Endodermal cell (in vitro differentiated cells): ENCODE results near the gene ENDOV. TPM values are rescaled to one million over a fixed set of nuclear protein-coding genes. Genes with fewer than 3 reads are reported as not detected.

Source experiments
- DNase-seq: peaks from one replicate; pipeline ENCODE4 v3.0.0-alpha.2; 2017
- H3K27ac ChIP-seq: 2 replicates; pipeline ENCODE4 v1.5.1; 2013; ENCODE audit warnings: mild to moderate bottlenecking, low read depth, low read length, moderate library complexity
- H3K27me3 ChIP-seq: 2 replicates; pipeline ENCODE4 v1.6.1; 2013; ENCODE audit warnings: mild to moderate bottlenecking, low read length, moderate library complexity; ENCODE audit not compliant: insufficient read depth, control insufficient read depth, poor library complexity, severe bottlenecking
- H3K36me3 ChIP-seq: 2 replicates; pipeline ENCODE4 v1.7.0; 2013; ENCODE audit warnings: mild to moderate bottlenecking, low read length, moderate library complexity; ENCODE audit not compliant: control insufficient read depth, insufficient read depth
- H3K4me1 ChIP-seq: one replicate; pipeline ENCODE4 v1.7.0; 2013; ENCODE audit warnings: low read length; ENCODE audit not compliant: control insufficient read depth, insufficient read depth
- H3K4me3 ChIP-seq: 2 replicates; pipeline ENCODE4 v1.5.1; 2013; ENCODE audit warnings: mild to moderate bottlenecking, low read length, moderate library complexity
- H3K9ac ChIP-seq: 2 replicates; pipeline ENCODE4 v1.6.1; 2013; ENCODE audit warnings: mild to moderate bottlenecking, low read length, moderate library complexity; ENCODE audit not compliant: poor library complexity, severe bottlenecking; ENCODE audit errors: extremely low read depth
- H3K9me3 ChIP-seq: 2 replicates; pipeline ENCODE4 v1.6.1; 2013; ENCODE audit warnings: mild to moderate bottlenecking, low read length, moderate library complexity; ENCODE audit not compliant: control insufficient read depth
- H3K27ac Mint-ChIP-seq: 2 replicates; pipeline ENCODE4 v1.8.0; 2020; ENCODE audit warnings: mixed read lengths
- H3K27me3 Mint-ChIP-seq: 2 replicates; pipeline ENCODE4 v1.8.0; 2021; ENCODE audit warnings: mild to moderate bottlenecking, mixed read lengths; ENCODE audit not compliant: insufficient read depth
- H3K36me3 Mint-ChIP-seq: 2 replicates; pipeline ENCODE4 v1.8.0; 2020; ENCODE audit warnings: low read depth, mixed read lengths
- H3K4me1 Mint-ChIP-seq: 2 replicates; pipeline ENCODE4 v1.8.0; 2020; ENCODE audit warnings: mixed read lengths
- H3K4me3 Mint-ChIP-seq: 2 replicates; pipeline ENCODE4 v1.8.0; 2020; ENCODE audit warnings: mild to moderate bottlenecking, moderate library complexity, mixed read lengths
- H3K9me3 Mint-ChIP-seq: 2 replicates; pipeline ENCODE4 v1.8.0; 2020; ENCODE audit warnings: mild to moderate bottlenecking, mixed read lengths
- CTCF ChIP-seq: fragments of 200-600 bp; sonication (generic); conservative IDR thresholded peaks from 2 replicates; pipeline ENCODE4 v1.5.0; 2021; ENCODE audit warnings: antibody characterized with exemption, mild to moderate bottlenecking
- WGBS, 2 experiments: methylation state at CpG; one replicate each; pipeline versions ENCODE4 v1.1.5 to v1.1.7; 2013; ENCODE audit warnings: missing lambda C conversion rate in 2 of 2, mixed read lengths in 1 of 2; ENCODE audit not compliant: insufficient coverage in 1 of 2, insufficient read length in 1 of 2; 5-methylcytosine and 5-hydroxymethylcytosine counted together
- total RNA-seq, 2 donors: library from RNA; stranded (reverse); fragmentation: NEBNext Ultra II Directional in 1 of 2; extraction: Animal tissue kit (Norgen Biotek cat#: 25700) in 1 of 2; gene quantifications; 2 replicates in 1 of 2; 3 replicates in 1 of 2; pipeline ENCODE4 v1.2.1, GENCODE V29; 2021

The ENDOV gene
- total RNA-seq, 2 donors from 2014 or later = 38.8 to 47.1 TPM

GRCh38 chr17:80388601-80389000, 26.4 kb upstream of the ENDOV start:
- H3K27ac Mint-ChIP-seq = peak overlapping the region; percentile 23

GRCh38 chr17:80389011-80389995, 25.7 kb upstream of the ENDOV start:
- peaks cover 14% of the 10 kb centered on the region for H3K4me1 Mint-ChIP-seq
- no peaks in the 10 kb centered on the region for H3K9me3 ChIP-seq
- H3K27ac Mint-ChIP-seq = peak overlapping the region; percentile 33
- H3K27me3 Mint-ChIP-seq = no peaks in the 10 kb centered on the region
- no peaks in the 10 kb centered on the region for H3K9me3 Mint-ChIP-seq
- H3K36me3 ChIP-seq = peaks cover 81% of the 10 kb centered on the region
- no peak for TF ChIP-seq CTCF
- no peaks in the 10 kb centered on the region for H3K27me3 ChIP-seq
- 94 to 96% methylated on average over 22 of the region's 22 CpGs for WGBS, 2 experiments
- peak overlapping the region; percentile 6 for H3K27ac ChIP-seq
- H3K4me3 ChIP-seq = no peak overlapping the region
- H3K36me3 Mint-ChIP-seq = peaks cover 75% of the 10 kb centered on the region
- no peak overlapping the region for H3K4me3 Mint-ChIP-seq
- DNase-seq = no peak
- no peaks in the 10 kb centered on the region for H3K4me1 ChIP-seq
- H3K9ac ChIP-seq = no peak overlapping the region

More at GRCh38 chr17:80388601-80389000, 26.4 kb upstream of the ENDOV start:
- peaks cover 2% of the 10 kb centered on the region for H3K4me1 ChIP-seq
- no peaks in the 10 kb centered on the region for H3K27me3 ChIP-seq
- H3K4me3 Mint-ChIP-seq = no peak overlapping the region
- H3K9me3 ChIP-seq = no peaks in the 10 kb centered on the region
- H3K9me3 Mint-ChIP-seq = no peaks in the 10 kb centered on the region
- H3K4me3 ChIP-seq = no peak overlapping the region
- WGBS, 2 experiments = 92 to 94% methylated on average over 8 to 10 of the region's 10 CpGs
- peaks cover 75% of the 10 kb centered on the region for H3K36me3 Mint-ChIP-seq
- no peak for TF ChIP-seq CTCF
- H3K4me1 Mint-ChIP-seq = peaks cover 8% of the 10 kb centered on the region
- peaks cover 82% of the 10 kb centered on the region for H3K36me3 ChIP-seq
- no peak overlapping the region for H3K27ac ChIP-seq
- DNase-seq = no peak
- no peaks in the 10 kb centered on the region for H3K27me3 Mint-ChIP-seq
- no peak overlapping the region for H3K9ac ChIP-seq

- peaks cover 43% of the 10 kb centered on the region for H3K36me3 Mint-ChIP-seq
- no peak overlapping the region for H3K27ac ChIP-seq
- no peak for TF ChIP-seq CTCF
- H3K9me3 ChIP-seq = no peaks in the 10 kb centered on the region
- peaks cover 46% of the 10 kb centered on the region for H3K4me1 Mint-ChIP-seq
- H3K36me3 ChIP-seq = peaks cover 49% of the 10 kb centered on the region
- no peak overlapping the region for H3K27ac Mint-ChIP-seq
- WGBS, 2 experiments = 91 to 94% methylated on average over 14 to 15 of the region's 15 CpGs
- H3K4me3 ChIP-seq = no peak overlapping the region
- no peak overlapping the region for H3K9ac ChIP-seq
- peaks cover 24% of the 10 kb centered on the region for H3K4me1 ChIP-seq
- no peak overlapping the region for H3K4me3 Mint-ChIP-seq
- no peaks in the 10 kb centered on the region for H3K27me3 ChIP-seq
- H3K9me3 Mint-ChIP-seq = no peaks in the 10 kb centered on the region
- no peaks in the 10 kb centered on the region for H3K27me3 Mint-ChIP-seq
- DNase-seq = no peak
Observed at GRCh38 chr17:80393241-80393890, 21.6 kb upstream of the ENDOV start.
